Liver (tissue), 9 donors: ENCODE measurements around the gene RARB. TPM values are rescaled to one million over a fixed set of nuclear protein-coding genes. Genes with fewer than 3 reads are reported as not detected.

Experiments used
- DNase-seq: peaks from one replicate; pipeline ENCODE4 v3.0.0-alpha.2; 2017; ENCODE audit warnings: low spot score
- H3K27ac ChIP-seq, 2 donors: one replicate each; pipeline ENCODE4 v1.7.0; 2013; ENCODE audit warnings: inconsistent platforms in 2 of 2, low read length in 2 of 2, control low read depth in 1 of 2, low read depth in 1 of 2, mild to moderate bottlenecking in 1 of 2
- H3K27me3 ChIP-seq, 4 donors: one replicate each; pipeline versions ENCODE4 v1.6.1 to v1.7.0; 2013; ENCODE audit warnings: low read length in 3 of 4, inconsistent platforms in 1 of 4, mild to moderate bottlenecking in 1 of 4, moderate library complexity in 1 of 4; ENCODE audit not compliant: control insufficient read depth in 4 of 4, insufficient read depth in 4 of 4
- H3K36me3 ChIP-seq, 4 donors: one replicate each; pipeline versions ENCODE4 v1.6.1 to v1.7.0; 2013; ENCODE audit warnings: low read length in 3 of 4, mild to moderate bottlenecking in 3 of 4, low read depth in 1 of 4, moderate library complexity in 1 of 4; ENCODE audit not compliant: control insufficient read depth in 4 of 4, insufficient read depth in 3 of 4
- H3K4me1 ChIP-seq, 4 donors: one replicate each; pipeline versions ENCODE4 v1.6.1 to v1.7.0; 2013; ENCODE audit warnings: low read length in 3 of 4, mild to moderate bottlenecking in 3 of 4, moderate library complexity in 1 of 4; ENCODE audit not compliant: control insufficient read depth in 4 of 4, insufficient read depth in 4 of 4
- H3K4me3 ChIP-seq, 3 donors: one replicate each; pipeline versions ENCODE4 v1.6.1 to v1.7.0; 2013; ENCODE audit warnings: low read length in 3 of 3, control low read depth in 1 of 3, low read depth in 1 of 3, mild to moderate bottlenecking in 1 of 3
- H3K9ac ChIP-seq, 2 donors: one replicate each; pipeline ENCODE4 v1.7.0; 2013; ENCODE audit warnings: low read length in 2 of 2, mild to moderate bottlenecking in 2 of 2, moderate library complexity in 2 of 2, control low read depth in 1 of 2, low read depth in 1 of 2
- H3K9me3 ChIP-seq, 4 donors: one replicate each; pipeline versions ENCODE4 v1.6.1 to v1.7.0; 2013; ENCODE audit warnings: low read length in 3 of 4; ENCODE audit not compliant: control insufficient read depth in 4 of 4
- CTCF ChIP-seq: fragments of 150-350 bp; IDR thresholded peaks from 2 replicates; pipeline ENCODE4 v1.5.1; 2017; ENCODE audit warnings: improper control_type of control experiment, low read depth, low read length; ENCODE audit not compliant: missing input control
- EGR1 ChIP-seq, 2 donors: IDR thresholded peaks; 2 replicates each; pipeline ENCODE4 v1.6.1; 2016 to 2018; ENCODE audit warnings: antibody characterized with exemption in 2 of 2, low read depth in 2 of 2
- FOXA1 ChIP-seq: IDR thresholded peaks from 2 replicates; pipeline ENCODE4 v1.6.1; 2016; ENCODE audit warnings: antibody characterized with exemption
- GABPA ChIP-seq, 2 donors: IDR thresholded peaks in 1 of 2; conservative IDR thresholded peaks in 1 of 2; 2 replicates each; pipeline ENCODE4 v1.6.1; 2016; ENCODE audit warnings: antibody characterized with exemption in 2 of 2, mild to moderate bottlenecking in 1 of 2, moderate library complexity in 1 of 2
- JUND ChIP-seq, 2 donors: IDR thresholded peaks; 2 replicates each; pipeline ENCODE4 v1.6.1; 2016; ENCODE audit warnings: antibody characterized with exemption in 2 of 2
- MAX ChIP-seq: IDR thresholded peaks from 2 replicates; pipeline ENCODE4 v1.6.1; 2016; ENCODE audit warnings: antibody characterized with exemption
- NR2F2 ChIP-seq: IDR thresholded peaks from 2 replicates; pipeline ENCODE4 v1.6.1; 2016; ENCODE audit warnings: antibody characterized with exemption
- RAD21 ChIP-seq, 2 donors: IDR thresholded peaks; 2 replicates each; pipeline ENCODE4 v1.6.1; 2016; ENCODE audit warnings: antibody characterized with exemption in 2 of 2, mild to moderate bottlenecking in 2 of 2
- REST ChIP-seq: IDR thresholded peaks from 2 replicates; pipeline ENCODE4 v1.6.1; 2016; ENCODE audit warnings: antibody characterized with exemption, mild to moderate bottlenecking
- RXRA ChIP-seq, 2 donors: IDR thresholded peaks; 2 replicates each; pipeline ENCODE4 v1.6.1; 2017 to 2018; ENCODE audit warnings: antibody characterized with exemption in 2 of 2, mild to moderate bottlenecking in 1 of 2
- SP1 ChIP-seq: IDR thresholded peaks from 2 replicates; pipeline ENCODE4 v1.6.1; 2018; ENCODE audit warnings: antibody characterized with exemption, mild to moderate bottlenecking
- TAF1 ChIP-seq: conservative IDR thresholded peaks from 2 replicates; pipeline ENCODE4 v1.6.1; 2016; ENCODE audit warnings: antibody characterized with exemption, mild to moderate bottlenecking
- YY1 ChIP-seq: IDR thresholded peaks from 2 replicates; pipeline ENCODE4 v1.6.1; 2016; ENCODE audit warnings: antibody characterized with exemption, mild to moderate bottlenecking
- ZBTB33 ChIP-seq: IDR thresholded peaks from 2 replicates; pipeline ENCODE4 v1.6.1; 2016; ENCODE audit warnings: antibody characterized with exemption
- WGBS: extraction: QIAGEN DNeasy Blood & Tissue Kit; methylation state at CpG from one replicate; pipeline ENCODE4 v1.1.7; 2013; 5-methylcytosine and 5-hydroxymethylcytosine counted together
- polyA plus RNA-seq, 2 donors: library from polyadenylated mRNA; stranded (reverse) in 1 of 2; unstranded in 1 of 2; fragments of 200-250 nt in 1 of 2; fragments of >200 nt in 1 of 2; fragmentation: Nextera tagmentation in 1 of 2; extraction: Ambion mirVana in 1 of 2; gene quantifications; one replicate each; pipeline versions ENCODE4 v1.2.1 to v1.2.3, GENCODE V29; 2013 to 2015
- total RNA-seq, 2 donors: library from RNA; depleted of rRNA; stranded (reverse); fragments of >200 nt; gene quantifications; one replicate each; pipeline ENCODE4 v1.2.3, GENCODE V29; 2014
- donor health status: healthy.
- donor health status: healthy.
- donor health status: healthy.
- donor health status: healthy.
- donor health status: healthy.

RARB gene
- total and polyA plus RNA-seq, 4 donors = 2.1 to 3.3 (median 2.3) TPM

- TF ChIP-seq GABPA (IDR thresholded peaks at IDR 0.05 in 1 of 2, conservative IDR thresholded peaks at IDR 0.05 in 1 of 2) (no peak), YY1 (no peak), TAF1 (no peak), NR2F2 (no peak)
Observed at GRCh38 chr3:25542492-25543039, 114.5 kb downstream of the RARB start (continued).

GRCh38 chr3:25547103-25547502 lies 119.0 kb downstream of the RARB start:
- H3K27ac ChIP-seq = no peak overlapping the region
- no peak for DNase-seq
- H3K9me3 ChIP-seq = no peaks in the 10 kb centered on the region
- H3K9ac ChIP-seq = no peak overlapping the region
- no peaks in the 10 kb centered on the region for H3K4me1 ChIP-seq
- WGBS = 100% methylated on average over 1 of the region's 1 CpG
- H3K27me3 ChIP-seq = no peaks in the 10 kb centered on the region
- H3K4me3 ChIP-seq = no peak overlapping the region
- TF ChIP-seq GABPA (IDR thresholded peaks at IDR 0.05 in 1 of 2, conservative IDR thresholded peaks at IDR 0.05 in 1 of 2) (no peak), SP1 (no peak), JUND (IDR thresholded peaks at IDR 0.05) (no peak), FOXA1 (no peak), MAX (no peak), NR2F2 (no peak), REST (no peak), ZBTB33 (no peak), RAD21 (IDR thresholded peaks at IDR 0.05) (no peak), RXRA (IDR thresholded peaks at IDR 0.05) (no peak), EGR1 (IDR thresholded peaks at IDR 0.05; ENCODE audit: low read depth in 2 of 2) (no peak), CTCF (no peak), YY1 (no peak)
- H3K36me3 ChIP-seq = no peaks in the 10 kb centered on the region
